AG20443 (cell line): ENCODE data around the gene SH3PXD2A.

ENCODE experiments used
- DNase-seq: peaks from one replicate; pipeline ENCODE4 v3.0.0; 2012; ENCODE audit warnings: low spot score, mixed read lengths

Gene SH3PXD2A

GRCh38 chr10:103723557-103723956 is 131.8 kb downstream of the SH3PXD2A start:
- DNase-seq = no peak

- DNase-seq = no peak
Measured at GRCh38 chr10:103722632-103723031, 132.7 kb downstream of the SH3PXD2A start.

DNA sequence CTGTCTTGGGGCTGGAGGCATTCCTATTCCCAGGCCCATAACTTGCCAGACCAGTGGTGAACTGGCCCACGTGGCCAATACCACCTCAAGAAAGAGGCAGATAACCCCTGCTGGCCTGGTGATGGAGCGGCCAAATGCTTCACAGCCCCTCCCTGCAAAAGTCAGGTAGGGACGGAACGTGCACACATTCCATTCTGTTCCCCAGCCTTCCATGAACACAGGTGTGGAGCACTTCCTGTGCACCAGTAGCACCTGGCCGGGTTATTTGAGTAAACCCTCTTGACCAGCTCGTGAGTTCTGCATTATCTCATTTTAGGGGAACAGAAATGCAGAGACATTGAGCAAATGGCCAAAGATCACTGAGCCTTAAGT is 134.4 kb downstream of the SH3PXD2A start:
- no peak for DNase-seq

DNA sequence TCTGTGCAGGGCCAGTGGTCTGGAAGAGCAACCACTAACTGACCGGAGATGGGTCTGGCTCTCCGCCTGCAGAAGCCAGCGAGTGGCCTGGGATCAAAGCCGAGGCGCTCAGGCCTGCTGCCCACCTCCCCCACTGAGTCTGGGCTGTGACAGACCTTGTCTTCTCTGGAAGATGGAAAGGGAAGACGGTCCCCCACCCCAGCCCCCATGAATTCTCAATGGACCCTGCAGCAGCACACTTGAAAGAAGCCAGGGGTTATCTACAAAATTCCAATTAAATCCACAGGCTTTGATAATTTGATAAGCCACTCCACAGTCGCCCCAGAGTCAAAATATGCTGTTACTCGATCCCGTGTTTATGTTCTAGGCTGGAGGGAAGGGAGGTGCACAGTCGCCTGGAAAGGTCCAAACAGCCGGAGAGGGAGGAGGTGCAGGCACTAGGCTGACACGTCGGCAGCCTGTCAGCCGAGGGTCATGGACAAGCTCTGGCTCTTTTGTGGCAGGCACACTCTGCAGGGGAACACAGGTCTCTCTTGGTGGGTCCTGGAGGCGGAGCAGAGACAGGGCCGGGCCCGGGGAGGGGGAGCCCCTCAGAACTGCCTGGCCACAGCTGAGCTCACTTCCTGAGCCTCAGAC is 134.9 kb downstream of the SH3PXD2A start:
- no peak for DNase-seq

- DNase-seq = no peak
Measured at GRCh38 chr10:103719036-103719435, 136.3 kb downstream of the SH3PXD2A start.

DNA sequence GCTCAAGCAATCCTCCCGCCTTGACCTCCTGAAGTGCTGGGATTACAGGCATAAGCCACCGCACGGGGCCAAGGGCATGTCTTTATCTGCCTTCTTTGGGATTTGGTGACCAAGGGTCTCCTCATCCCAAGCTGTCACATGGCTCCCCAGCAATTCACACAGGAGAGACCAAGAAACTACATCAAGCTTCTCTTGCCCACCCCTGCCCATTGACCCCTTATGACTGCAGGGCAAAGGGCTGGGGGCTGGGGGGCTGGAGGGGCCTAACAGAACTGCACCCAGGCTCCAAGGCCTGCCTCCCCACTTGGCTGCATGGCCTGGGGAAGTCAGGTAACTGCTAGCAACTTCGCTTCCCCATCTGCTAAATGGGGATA is 137.1 kb downstream of the SH3PXD2A start:
- no peak for DNase-seq

GRCh38 chr10:103717341-103718246 is 137.8 kb downstream of the SH3PXD2A start:
- no peak for DNase-seq

DNA sequence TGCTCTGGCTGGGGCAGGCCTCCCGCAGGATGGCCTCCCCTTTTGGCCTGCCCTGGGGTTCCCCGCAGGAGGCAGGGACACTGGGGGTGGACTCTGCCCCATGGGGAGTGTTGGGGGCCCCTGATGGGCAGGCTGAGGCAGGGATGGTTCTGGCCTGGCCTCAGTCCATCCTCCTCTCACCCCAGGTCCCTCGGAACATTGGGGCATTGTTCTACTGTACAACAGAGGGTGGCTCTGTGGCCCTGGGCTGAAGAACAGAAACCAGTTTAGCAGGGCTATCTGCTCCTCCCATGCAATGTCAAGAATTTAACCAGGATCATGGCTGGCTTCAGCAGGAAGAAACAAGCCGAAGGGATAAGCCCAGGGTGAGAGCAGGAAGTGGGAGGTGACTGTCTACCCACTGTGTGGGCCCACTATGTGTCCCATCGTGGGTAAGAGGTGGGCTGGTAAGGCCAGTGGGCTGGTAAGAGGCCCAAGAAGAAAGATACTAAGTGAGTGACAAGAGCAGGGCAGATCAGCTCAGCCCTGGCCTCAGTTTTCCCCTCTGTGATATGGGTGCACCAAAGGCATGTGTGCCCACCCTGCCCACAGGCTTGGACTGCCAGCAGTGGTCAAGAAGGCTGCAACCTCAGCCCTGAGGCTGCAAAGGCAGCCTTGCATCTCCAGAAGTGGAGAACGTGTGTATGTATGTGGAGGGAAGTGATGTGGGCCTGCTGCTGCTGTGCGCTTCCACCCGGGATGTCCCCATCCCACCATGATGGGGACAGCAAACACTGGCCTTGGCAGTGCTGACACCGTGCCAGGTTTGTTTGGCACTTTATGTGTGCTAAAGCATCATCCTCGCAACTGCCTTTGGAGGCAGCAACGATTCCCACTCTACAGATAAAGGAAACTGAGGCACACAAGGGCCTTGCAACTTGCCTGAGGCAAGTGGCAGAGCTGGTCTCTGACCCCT is 138.9 kb downstream of the SH3PXD2A start:
- DNase-seq = no peak

DNA sequence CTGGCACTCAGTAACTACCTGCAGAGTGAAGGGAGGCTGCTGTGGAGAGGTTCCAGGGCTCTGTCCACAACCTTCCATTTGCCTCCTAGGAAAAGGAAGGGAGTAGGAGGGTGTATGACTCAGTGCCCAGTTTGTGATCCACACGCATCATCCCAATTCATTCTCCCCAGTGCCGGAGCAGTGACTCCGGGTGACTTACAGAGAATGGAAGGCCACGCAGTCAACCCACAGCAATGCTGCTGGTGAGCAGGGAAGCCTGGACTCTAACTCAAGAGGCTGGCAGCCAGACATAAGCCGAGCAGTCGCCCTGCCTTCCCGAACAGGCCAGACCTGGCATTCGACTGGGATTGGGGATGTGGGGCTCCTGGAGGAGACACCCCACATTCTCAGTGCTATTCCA is 139.9 kb downstream of the SH3PXD2A start:
- DNase-seq = peak; percentile 93

DNA sequence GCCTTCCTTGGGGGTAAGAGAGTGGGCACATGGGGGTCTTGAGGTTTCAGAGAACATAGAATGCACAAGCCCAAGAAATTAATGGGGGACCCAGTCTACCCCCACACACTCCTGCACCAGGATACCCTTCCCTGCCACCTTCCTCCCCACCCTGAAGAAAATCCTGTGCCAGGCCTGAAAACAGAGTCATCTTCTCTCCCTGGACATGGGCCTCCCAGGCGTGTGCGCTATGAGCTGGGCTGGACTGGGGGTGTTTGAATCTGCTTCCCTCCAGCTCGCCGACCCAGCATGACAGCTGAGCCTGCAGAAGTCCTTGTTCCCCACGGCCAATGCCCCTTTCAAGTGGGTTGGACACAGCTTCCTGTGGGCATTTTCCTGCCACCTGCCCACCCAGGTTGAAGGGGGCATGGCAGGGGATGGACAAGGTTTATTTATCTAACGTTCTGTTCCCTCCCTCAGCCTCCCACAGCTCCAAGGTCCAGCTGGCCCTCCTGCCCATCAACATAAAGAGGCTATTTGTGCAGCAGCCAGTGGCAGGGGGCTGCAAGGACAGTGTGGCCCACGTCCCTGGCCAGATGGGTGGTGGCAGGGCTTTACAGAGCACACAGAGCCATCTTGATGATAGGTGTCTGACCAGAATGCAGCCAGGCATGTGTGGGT is 141.0 kb downstream of the SH3PXD2A start:
- no peak for DNase-seq

DNA sequence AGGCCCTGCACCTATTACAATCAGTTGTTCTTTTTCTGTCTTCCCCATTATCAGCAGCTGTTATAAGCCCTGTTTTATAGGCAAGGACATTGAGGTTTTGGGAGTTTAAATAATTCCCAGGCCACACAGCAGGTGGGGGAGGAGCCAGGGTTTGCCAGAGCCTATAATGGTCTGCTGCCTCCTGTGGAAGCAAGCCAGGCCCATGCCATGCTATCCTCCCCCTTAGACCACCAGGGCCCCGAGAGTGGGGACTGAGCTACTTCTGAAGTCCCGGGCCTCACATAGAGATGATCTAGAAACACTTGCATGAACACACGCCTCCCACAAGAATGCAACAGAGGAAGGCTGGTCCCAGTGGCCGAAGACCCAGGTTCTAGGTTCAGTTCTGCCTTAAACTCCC is 141.7 kb downstream of the SH3PXD2A start:
- no peak for DNase-seq

- peak; percentile 76 for DNase-seq
Measured at GRCh38 chr10:103712898-103713498, 142.4 kb downstream of the SH3PXD2A start.

- DNase-seq = no peak
Measured at GRCh38 chr10:103712146-103712545, 143.2 kb downstream of the SH3PXD2A start.

DNA sequence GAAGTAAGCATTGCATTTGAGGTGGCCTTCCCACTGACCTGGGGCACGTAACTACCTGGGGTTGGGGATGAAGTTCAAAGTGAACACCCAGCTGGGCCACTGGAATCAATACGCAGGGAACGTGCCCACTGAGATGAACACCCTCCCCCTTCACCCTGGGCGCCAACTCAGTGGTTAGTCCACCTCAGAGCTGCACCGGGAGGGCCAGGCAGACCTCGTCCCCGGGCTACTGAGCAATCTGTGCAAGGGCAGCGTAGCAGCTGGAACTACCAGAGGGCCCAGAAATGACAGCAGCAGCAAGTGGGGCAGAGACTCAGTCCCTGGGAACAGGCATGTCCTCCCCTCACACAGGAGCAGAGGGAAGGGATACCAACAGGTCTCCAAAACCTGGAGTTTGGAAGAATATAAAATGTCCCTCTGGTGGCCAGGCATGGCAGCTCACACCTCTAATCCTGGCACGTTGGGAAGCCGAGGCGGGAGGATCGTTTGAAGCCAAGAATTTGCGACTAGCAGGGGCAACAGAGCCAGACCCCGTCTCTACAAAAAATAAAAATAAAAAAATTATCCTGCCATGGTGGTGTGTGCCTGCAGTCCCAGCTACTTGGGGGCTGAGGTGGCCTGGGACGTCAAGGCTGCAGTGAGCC is 143.9 kb downstream of the SH3PXD2A start:
- DNase-seq = no peak

- no peak for DNase-seq
Measured at GRCh38 chr10:103710490-103710889, 144.9 kb downstream of the SH3PXD2A start.

DNA sequence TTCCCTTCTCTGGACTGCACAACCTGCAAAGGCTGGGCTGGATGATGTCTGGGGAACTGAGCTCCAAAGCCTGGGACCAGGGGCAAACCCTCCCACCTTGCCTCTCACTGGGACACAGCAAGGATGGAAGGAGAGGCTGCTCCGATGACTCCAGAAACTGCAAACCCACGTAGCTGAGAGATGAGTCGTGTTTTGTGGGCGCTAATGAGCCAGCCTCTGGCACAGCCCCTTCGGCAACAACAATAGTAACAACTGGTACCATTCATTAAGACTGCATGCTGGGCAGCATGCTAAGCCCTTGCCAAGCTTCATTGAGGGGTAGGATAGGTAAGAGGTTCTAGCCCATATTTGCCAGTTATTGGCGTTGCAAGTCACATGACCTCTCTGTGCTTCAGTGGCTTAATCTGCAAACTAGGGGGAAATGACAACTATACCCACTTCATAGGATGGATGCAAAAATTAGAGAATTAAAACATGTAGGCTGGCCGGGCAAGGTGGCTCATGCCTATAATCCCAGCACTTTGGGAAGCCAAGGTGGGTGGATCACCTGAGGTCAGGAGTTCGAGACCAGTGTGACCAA is 145.9 kb downstream of the SH3PXD2A start:
- DNase-seq = peak; percentile 93

DNA sequence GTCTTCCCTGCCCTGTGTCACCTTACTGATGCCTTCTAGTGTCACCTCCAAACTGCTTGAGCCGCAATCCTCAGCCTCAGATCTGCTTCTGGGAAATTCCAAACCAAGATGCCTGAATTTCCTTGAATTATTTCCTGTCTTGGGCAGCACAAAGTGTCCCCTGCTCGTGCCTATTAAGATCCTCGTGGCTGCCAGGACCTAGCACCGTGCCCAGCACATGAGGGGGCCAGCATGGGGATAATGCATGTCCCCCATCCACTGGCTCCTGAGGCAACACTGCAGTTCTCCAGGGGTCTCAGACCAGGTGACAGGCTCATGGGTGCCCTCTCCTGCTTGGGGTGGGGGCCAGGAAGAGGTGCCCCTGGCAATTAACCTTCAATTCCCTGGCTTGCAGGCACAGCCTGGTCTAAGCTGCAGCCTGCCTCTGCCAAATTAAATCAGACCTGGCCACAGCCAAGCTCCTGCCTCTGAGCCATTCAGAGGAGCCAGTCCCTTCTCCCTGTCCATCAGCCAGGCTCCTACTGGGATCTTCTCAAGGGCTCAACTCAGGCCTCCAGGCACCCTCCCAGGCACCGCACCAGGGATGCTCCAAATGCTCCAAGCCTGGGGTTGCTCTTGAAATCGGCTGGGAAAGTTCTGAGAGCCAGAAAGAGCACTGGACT is 146.6 kb downstream of the SH3PXD2A start:
- DNase-seq = no peak

DNA sequence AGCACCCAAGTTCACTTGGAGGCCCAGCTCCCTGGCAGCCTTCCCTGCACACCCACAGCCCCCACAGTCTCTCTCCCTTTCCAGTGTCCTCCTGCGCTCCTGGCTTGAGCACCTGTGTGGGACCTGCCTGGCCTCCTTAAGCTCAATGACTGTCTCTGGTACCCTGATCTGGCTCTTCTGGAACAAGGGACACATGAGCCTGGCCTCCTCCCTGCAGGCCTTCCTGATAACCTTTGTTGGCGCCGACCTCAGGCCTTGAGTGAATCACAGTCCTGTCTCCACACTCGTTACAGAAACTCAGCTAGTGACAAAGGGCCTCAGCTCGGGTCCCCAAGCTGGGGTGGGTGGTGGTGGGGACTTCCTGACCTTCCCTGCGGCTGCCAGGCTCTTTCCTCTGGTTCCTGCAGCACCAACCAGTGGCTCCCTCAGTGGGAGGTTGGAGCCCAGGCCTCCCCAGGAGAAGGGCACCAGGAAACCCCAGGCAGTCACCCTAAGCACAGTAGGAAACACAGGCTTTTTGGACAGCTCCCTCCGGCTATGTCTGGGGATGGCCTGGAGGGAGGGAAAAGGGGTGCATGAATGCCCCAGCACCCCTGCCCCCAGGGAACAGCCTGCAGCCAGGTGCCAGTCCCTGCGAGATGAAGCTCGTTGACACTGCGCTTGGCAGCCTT is 147.3 kb downstream of the SH3PXD2A start:
- DNase-seq = no peak

DNA sequence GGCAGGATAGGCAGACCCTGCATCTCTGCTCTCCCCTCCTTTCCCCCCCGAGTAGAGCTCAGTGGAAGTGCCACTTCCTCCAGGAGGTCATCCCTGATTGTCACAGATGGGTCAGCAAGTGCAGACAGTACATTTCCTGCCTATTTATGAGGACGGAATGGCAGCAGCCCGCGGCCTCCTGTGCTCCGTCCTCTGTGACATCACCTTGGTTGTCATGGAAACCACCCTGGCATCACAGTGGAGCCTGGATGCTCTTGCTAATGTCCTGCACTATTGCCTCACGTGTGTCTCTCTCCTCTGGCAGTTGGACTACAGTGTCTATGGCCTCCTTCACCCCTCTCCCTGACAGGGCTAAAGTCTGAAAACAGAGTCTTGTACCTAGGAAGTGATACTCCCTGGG is 148.6 kb downstream of the SH3PXD2A start:
- DNase-seq = no peak
